ENCODE measurements around the gene DCAF8. TPM values are rescaled to one million over a fixed set of nuclear protein-coding genes. Genes with fewer than 3 reads are reported as not detected.

The DCAF8 gene
- total RNA-seq, 1 experiment from 2014 or later = 98.1 TPM

DNA sequence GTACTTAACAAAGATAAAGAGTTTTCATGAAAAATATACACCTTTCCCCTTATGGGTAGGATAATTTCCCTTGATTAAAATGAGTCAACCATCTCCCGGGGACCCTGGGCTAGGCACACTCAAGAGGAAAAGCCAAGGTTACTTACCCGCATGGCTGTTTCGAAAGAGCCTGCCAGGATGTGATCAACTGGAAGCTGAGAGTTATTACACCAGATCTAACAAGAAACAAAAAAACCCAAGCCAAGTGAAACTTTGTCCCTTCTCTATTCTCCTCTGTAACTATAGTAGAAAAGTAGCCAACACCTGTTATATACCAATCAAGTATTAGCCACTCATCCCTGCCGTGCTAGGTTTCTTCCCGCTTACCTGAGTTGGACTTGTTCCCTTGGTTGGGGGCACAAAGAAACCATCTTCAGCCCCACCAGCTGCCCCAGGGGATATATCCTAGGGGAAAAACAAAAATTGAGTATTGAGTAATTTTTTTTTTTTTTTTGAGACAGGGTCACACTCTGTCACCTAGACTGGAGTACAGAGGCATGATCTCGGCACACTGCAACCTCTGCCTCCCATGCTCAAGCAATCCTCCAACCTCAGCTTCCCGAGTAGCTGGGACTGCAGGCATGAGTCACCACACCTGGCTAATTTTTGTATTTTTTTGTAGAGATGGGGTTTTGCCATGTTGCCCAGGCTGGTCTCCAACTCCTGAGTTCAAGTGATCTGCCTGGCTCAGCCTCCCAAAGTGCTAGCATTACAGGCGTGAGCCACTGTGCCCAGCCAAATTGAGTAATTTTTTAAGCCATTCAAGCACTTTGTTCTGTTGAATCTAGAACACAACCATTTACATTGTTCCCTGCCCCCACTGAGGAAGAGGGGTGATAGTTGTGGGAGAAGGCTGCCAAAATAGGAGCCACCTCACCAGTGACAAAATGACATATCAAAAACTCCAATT is 30.9 kb upstream of the DCAF8 start (continued):
- TF ChIP-seq, protein P1, sequence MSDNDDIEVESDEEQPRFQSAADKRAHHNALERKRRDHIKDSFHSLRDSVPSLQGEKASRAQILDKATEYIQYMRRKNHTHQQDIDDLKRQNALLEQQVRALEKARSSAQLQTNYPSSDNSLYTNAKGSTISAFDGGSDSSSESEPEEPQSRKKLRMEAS (IDR thresholded peaks at IDR 0.05) = no peak

DNA sequence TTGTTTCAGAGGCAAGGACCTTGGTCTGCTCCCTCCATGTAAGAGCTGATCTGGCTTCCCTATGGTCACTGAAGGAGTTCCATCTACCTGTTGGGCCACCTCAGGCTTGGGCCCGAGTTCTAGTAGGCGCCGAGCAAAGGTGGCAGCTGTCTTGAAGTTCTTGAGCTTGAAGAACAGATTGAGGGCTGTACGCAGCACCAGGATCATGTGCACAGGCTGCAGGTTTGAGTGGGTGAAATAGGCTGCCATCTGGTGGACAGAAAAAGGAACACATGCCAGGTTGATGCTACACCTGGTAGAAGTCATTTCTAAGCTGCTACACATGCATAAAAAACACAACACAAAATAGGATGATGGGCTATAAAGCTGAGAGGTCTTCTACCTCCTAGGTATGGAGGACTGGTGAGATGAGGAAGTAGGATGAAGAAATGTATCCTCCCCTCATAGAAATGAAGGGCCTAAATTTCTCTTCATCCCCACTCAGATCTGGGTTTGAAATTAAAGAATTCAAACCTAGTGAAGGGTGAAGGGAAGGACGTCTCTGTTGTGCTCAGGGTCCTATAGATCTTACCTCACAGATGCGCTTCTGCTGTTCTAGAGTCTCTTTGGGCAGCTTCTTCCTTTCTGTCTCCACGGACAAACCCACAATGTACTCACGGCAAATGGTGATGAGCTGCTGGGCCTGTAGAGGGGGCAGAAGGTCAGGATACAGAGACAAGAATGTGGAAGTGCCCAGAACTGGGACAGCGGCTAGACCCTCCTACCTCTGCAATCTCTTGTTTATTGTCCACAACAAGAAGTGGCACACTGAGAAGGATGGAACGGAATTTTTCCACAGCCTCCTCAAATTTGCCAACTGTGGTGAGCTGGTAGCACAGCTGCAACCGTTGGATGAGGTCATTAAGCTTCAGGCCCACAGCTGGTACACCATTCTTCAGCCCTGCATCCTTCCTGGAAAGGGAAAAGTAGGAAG is 29.2 kb upstream of the DCAF8 start:
- no peaks in the 10 kb centered on the region for H3K4me1 ChIP-seq (ENCODE audit: control insufficient read depth in 1 of 2, insufficient read depth in 2 of 2, low read length in 2 of 2)
- POLR2A ChIA-PET = no interaction called here
- TF ChIP-seq EGR1 (IDR thresholded peaks at IDR 0.05; ENCODE audit: low read depth) (no peak), JUND (IDR thresholded peaks at IDR 0.05) (no peak), SP1 (IDR thresholded peaks at IDR 0.05; ENCODE audit: low read depth) (no peak), ELF1 (IDR thresholded peaks at IDR 0.05; ENCODE audit: borderline replicate concordance, low read depth) (no peak), YY1 (IDR thresholded peaks at IDR 0.05; ENCODE audit: extremely low read depth, insufficient replicate concordance, low read depth, low read length) (no peak), RAD21 (IDR thresholded peaks at IDR 0.05; ENCODE audit: low read depth) (peak; percentile 62), SIN3A (IDR thresholded peaks at IDR 0.05; ENCODE audit: low read depth) (no peak), EZH2 (IDR thresholded peaks at IDR 0.05) (no peak), POLR2AphosphoS5 (IDR thresholded peaks at IDR 0.05; ENCODE audit: low read depth, low read length) (no peak), POLR2A (IDR thresholded peaks at IDR 0.05; ENCODE audit: borderline replicate concordance, extremely low read depth, insufficient read depth, insufficient read length) (no peak), CBX3 (IDR thresholded peaks at IDR 0.05; ENCODE audit: low read depth) (no peak), ZNF274 (IDR thresholded peaks at IDR 0.05; ENCODE audit: low read depth, low read length) (no peak)
- TF ChIP-seq, protein P2, sequence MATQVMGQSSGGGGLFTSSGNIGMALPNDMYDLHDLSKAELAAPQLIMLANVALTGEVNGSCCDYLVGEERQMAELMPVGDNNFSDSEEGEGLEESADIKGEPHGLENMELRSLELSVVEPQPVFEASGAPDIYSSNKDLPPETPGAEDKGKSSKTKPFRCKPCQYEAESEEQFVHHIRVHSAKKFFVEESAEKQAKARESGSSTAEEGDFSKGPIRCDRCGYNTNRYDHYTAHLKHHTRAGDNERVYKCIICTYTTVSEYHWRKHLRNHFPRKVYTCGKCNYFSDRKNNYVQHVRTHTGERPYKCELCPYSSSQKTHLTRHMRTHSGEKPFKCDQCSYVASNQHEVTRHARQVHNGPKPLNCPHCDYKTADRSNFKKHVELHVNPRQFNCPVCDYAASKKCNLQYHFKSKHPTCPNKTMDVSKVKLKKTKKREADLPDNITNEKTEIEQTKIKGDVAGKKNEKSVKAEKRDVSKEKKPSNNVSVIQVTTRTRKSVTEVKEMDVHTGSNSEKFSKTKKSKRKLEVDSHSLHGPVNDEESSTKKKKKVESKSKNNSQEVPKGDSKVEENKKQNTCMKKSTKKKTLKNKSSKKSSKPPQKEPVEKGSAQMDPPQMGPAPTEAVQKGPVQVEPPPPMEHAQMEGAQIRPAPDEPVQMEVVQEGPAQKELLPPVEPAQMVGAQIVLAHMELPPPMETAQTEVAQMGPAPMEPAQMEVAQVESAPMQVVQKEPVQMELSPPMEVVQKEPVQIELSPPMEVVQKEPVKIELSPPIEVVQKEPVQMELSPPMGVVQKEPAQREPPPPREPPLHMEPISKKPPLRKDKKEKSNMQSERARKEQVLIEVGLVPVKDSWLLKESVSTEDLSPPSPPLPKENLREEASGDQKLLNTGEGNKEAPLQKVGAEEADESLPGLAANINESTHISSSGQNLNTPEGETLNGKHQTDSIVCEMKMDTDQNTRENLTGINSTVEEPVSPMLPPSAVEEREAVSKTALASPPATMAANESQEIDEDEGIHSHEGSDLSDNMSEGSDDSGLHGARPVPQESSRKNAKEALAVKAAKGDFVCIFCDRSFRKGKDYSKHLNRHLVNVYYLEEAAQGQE (IDR thresholded peaks at IDR 0.05; ENCODE audit: low read depth) = no peak
- TF ChIP-seq, protein P1 (IDR thresholded peaks at IDR 0.05) = peak; percentile 36; the same call in 1 of the 2 replicates
- TF ChIP-seq, protein P3, sequence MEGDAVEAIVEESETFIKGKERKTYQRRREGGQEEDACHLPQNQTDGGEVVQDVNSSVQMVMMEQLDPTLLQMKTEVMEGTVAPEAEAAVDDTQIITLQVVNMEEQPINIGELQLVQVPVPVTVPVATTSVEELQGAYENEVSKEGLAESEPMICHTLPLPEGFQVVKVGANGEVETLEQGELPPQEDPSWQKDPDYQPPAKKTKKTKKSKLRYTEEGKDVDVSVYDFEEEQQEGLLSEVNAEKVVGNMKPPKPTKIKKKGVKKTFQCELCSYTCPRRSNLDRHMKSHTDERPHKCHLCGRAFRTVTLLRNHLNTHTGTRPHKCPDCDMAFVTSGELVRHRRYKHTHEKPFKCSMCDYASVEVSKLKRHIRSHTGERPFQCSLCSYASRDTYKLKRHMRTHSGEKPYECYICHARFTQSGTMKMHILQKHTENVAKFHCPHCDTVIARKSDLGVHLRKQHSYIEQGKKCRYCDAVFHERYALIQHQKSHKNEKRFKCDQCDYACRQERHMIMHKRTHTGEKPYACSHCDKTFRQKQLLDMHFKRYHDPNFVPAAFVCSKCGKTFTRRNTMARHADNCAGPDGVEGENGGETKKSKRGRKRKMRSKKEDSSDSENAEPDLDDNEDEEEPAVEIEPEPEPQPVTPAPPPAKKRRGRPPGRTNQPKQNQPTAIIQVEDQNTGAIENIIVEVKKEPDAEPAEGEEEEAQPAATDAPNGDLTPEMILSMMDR (IDR thresholded peaks at IDR 0.05 in 2 of 3, conservative IDR thresholded peaks at IDR 0.05 in 1 of 3; ENCODE audit: borderline replicate concordance in 1 of 3, insufficient read depth in 1 of 3, low read depth in 2 of 3, low read length in 2 of 3) = peak; percentile 65 to 84 (median 84)

More for the DNA sequence above, 29.2 kb upstream of the DCAF8 start:
- Histone ChIP-seq H3K79me2 (ENCODE audit: insufficient read depth, low read length) (no peaks in the 10 kb centered on the region), H4K20me1 (ENCODE audit: insufficient read depth) (no peaks in the 10 kb centered on the region), H3K4me2 (ENCODE audit: low read length) (no peak overlapping the region), H3K36me3 (ENCODE audit: control insufficient read depth in 1 of 2, insufficient read depth in 2 of 2, low read length in 2 of 2) (peaks cover 66 to 67% of the 10 kb centered on the region in 2 experiments), H3K9me3 (ENCODE audit: control insufficient read depth in 1 of 2, insufficient read depth in 1 of 2, low read depth in 1 of 2, low read length in 2 of 2) (no peaks in the 10 kb centered on the region), H3K27me3 (ENCODE audit: insufficient read depth, low read length) (no peaks in the 10 kb centered on the region), H3K27ac (ENCODE audit: low read depth, low read length) (no peak overlapping the region), H3K4me3 (replicated peaks in 1 of 2; ENCODE audit: low read depth in 1 of 2, low read length in 2 of 2) (no peak overlapping the region), H2AFZ (ENCODE audit: low read depth, low read length, poor library complexity, severe bottlenecking) (no peak overlapping the region), H3K9ac (ENCODE audit: low read length) (no peak overlapping the region), H3K9me2 (ENCODE audit: insufficient read depth) (no peaks in the 10 kb centered on the region)
- ATAC-seq (peak; percentile 95), DNase-seq (ENCODE audit: low read depth, low spot score) (peak; percentile 37)
- intact Hi-C loops (cut with micrococcal nuclease) = loop anchor here (1.0 to 5.0 kb wide), 3 partner anchors 46 to 190 kb away; no protein-coding TSS in a partner anchor
- RAD21 ChIA-PET (ENCODE audit: low non-redundant PET in 1 of 2, low total read pairs in 2 of 2, uncharacterized antibody in 2 of 2, unreplicated experiment in 2 of 2) = interaction anchor here (0.6 to 1.6 kb wide), 9 partner anchors 10 to 191 kb away, joined by 3 to 8 read pairs (median 4); no protein-coding TSS in a partner anchor
- BruUV-seq (replicated peaks) = no TSS peak
- CTCF ChIA-PET = interaction anchor here (0.6 to 2.8 kb wide), 27 partner anchors 10 to 245 kb away, joined by 3 to 32 read pairs (median 5); partner anchors contain the start of genes DCAF8 and IGSF8
